ENCODE data around the gene ANKRD17.

ANKRD17 gene

DNA sequence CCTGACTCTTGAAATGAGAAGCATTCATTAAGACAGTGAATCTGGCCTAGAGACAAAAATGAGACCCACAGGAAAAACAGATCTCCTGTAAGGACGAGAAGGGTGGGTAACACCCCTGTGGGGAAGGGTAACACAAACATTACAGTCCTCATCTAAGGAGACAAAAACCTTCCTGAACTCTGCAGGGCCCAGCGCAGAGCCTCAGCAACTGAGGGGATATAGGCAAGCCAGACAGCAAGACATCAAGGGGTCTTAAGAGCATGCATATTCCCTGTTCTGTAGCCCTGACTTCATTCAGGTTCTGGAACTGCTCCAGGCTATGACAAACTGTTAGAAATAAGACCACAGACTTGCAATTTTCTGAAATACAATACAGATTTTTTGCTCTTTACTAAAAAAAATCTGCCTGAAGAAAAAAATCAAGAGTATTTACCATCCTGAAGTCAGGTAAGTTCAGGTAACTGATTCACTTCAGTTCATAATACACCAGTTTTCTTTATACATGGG, 204.6 kb downstream of the ANKRD17 start:
- DNase-seq (ENCODE audit: low read depth) = no peak

DNA sequence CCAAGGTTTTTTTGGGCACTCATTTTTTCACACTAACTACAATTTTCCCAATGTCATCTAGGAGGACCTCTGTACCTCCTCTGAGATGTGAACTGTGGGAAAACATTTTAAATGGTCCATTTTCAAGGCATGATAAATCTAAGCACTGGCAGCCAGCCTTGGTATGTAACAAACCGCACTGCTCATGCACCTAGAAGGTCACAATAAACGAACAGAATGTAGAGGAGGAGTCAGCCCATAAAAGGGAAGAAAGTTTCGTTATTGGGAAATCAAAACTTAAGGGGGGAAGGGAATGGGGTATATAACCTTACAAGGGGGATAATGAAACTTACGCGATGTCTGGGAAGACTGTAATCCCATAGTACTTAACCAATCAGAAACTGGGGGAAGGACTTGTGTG, 205.5 kb downstream of the ANKRD17 start:
- no peak for DNase-seq (ENCODE audit: low read depth)

DNA sequence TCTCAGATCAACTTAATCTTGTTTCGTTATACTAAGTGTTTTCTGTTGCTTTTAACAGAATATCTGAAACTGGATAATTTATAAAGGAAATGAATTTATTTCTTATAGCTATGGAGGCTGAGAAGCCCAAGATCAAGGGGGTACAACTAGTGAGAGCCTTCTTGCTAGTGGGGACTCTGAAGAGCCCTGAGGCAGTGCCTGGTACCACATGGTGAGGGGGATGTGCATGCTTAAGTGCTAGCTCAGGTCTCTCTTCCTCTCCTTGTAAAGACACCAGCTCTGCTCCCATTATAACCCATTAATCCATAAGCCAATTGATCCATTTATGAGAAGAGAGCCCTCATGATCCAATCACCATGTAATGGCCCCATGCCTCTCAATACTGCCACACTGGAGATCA, 207.0 kb downstream of the ANKRD17 start:
- no peak for DNase-seq (ENCODE audit: low read depth)

DNA sequence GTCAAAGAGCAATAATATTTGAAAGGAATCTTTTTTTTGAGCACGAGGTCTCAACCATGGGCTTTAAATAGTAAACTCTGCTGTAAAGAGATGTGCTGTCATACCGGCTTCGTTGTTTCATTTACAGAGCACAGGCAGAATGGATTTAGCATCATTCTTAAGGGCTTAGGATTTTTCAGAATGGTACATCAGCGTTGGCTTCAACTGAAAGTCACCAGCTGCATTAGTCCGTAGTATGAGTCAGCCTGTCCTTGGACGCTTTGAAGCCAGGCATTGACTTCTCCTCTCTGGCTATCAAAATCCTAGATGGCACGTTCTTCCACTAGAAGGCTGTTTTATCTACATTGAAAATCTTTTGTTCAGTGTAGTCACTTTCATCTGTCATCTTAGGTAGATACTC, 212.7 kb downstream of the ANKRD17 start:
- no peak for DNase-seq (ENCODE audit: low read depth)

- DNase-seq (ENCODE audit: low read depth) = no peak
Observed at GRCh38 chr4:73037057-73037456, 221.5 kb downstream of the ANKRD17 start.

DNA sequence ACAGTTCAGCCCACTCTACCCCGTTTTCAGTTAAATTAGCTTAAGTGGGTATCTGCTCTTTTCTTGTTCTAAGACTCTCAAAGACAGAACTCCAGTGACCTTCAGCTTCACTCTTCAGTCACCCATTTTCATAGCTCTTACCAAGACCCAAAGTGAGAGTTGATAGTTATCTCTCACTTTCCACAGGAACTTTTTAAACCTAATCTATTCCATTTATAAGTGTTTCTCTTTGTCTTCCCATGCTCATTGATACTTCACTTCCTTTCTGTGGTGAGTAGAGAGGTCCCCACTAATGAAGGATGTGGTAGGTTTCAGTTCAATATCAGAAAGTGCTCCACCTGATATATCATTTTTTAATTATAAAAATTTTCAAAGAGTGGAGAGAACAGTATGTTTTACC, 222.5 kb downstream of the ANKRD17 start:
- DNase-seq (ENCODE audit: low read depth) = no peak

DNA sequence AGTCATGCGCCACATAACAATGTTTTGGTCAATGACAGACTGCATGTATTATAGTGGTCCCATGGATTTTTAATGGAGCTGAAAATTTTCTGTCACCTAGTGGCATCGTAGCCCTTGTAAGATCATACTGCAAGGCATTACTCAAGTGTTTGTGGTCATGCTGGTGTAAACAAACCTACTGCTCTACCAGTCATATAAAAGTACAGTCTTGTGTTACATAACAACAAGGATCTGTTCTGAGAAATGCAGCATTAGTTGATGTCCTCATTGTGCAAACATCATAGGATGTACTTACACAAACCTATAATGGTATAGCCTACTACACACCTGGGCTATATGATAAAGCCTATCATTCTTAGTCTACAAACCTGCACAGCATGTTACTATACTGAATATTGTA, 223.7 kb downstream of the ANKRD17 start:
- DNase-seq (ENCODE audit: low read depth) = no peak

DNA sequence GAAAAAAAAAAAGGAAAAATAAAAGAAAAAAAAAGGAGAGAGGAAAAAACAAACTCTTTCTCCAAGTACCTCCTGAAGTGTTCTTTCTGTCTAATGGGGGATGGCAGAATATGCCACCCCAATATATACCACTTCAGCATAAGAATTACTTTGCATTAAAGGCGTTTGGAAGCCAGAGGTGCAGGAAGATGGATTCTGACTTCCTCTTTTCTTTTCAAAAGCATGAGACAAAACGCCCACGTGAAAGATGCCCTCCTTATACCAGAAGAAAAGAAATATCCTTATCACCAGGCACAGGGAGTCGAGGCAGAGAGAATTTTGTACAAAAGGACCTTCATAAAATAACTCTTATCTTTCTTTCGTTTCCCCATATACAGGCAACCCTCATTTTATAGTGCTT, 230.0 kb downstream of the ANKRD17 start:
- DNase-seq (ENCODE audit: low read depth) = no peak
